HG03159 (cell line): Measurements from ENCODE around the gene IL20.
"Not testable (repeated sequence)": the region's sequence is repeated elsewhere in the genome, so short reads cannot be mapped to it uniquely, and the experiment has no call there.

Experiments used
- ATAC-seq: cut with Tn5 transposase; IDR thresholded peaks from one replicate; pipeline ENCODE4 v1.9.1; 2021; ENCODE audit warnings: mild to moderate bottlenecking, moderate library complexity; ENCODE audit not compliant: unreplicated experiment

IL20 gene

DNA sequence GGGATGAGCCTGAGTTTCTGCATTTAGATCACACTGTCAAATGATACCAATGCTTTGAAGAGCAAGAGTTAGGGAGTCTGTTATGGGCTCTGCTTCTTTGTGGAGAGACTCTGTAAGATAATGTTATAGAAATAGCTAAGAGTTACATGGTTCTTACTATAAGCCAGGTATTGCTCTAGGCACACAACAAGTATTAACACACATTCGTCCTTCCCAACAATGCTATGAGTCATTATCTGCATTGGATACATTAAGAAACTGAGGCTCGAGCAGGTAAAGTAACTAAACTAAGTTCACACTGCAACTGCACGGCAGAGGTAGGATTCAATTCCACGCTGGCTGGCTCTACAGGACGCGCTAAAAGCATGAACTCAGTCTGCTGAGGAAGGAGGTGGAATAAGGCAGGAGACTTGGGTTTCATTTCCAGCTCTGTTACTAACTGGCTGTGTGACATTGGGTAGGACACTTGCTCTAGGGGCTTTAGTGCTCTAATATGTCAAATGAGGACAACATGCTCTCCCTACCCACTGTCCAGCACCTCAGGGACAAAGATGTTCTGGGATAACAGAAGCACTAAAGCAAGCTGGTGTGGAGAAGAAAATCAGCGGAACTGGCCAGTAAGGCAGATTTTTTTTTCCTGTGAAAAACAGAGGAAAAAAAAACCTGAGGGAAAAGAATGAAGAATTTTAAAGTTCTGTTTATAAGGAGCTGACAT lies 23.7 kb upstream of the IL20 start:
- ATAC-seq = no peak

GRCh38 chr1:206842854-206843253 lies 22.6 kb upstream of the IL20 start:
- ATAC-seq = no peak

- ATAC-seq = no peak
Observed at GRCh38 chr1:206843626-206844025, 21.8 kb upstream of the IL20 start.

GRCh38 chr1:206846487-206846886 lies 18.9 kb upstream of the IL20 start:
- no peak for ATAC-seq

- ATAC-seq = no peak
Observed at GRCh38 chr1:206847337-206847834, 18.0 kb upstream of the IL20 start.

DNA sequence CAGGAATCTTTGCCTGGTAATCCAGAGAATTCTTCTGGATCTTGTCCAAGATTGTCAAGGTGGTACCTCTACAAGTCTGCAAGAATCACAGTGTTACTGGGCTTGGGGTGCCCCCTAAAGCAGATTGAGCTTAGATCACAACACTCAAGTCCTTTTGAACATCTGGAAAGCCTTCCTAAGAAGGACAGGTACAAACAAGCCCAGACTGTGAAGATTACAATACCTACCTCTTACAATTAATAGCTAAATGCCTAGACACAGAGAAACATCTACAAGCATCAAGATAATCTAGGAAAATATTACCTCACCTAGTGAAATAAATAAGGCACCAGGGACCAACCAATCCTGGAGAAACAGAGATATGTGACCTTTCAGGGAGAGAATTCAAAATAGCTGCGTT lies 17.5 kb upstream of the IL20 start:
- no peak for ATAC-seq

- no peak for ATAC-seq
Observed at GRCh38 chr1:206850401-206850800, 15.0 kb upstream of the IL20 start.

DNA sequence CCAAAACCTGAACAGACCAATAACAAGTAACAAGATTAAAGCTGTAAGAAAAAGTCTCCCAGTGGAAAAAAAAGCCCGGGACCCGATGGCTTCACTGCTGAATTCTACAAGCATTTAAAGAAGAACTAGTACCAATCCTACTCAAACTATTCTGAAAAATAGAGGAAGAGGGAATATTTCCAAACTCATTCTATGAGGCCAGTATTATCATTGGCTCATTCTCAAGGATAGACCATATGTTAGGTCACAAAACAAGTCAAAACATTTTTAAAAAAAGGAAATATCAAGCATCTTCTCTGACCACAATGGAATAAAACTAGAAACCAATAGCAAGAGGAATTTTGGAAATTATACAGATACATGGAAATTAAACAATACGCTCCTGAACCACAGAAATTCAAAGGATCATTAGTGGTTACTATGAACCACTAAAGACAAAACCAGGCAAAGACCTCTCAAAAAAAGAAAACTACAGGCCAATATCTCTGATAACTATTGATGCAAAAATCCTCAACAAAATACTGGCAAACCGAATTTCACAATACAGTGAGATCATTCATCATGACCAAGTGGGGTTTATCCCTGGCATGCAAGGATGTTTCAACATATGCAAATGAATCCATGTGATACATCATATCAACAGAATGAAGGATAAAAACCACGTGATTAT lies 13.9 kb upstream of the IL20 start:
- ATAC-seq = no peak

- not testable (repeated sequence) for ATAC-seq
Observed at GRCh38 chr1:206852662-206853061, 12.8 kb upstream of the IL20 start.

DNA sequence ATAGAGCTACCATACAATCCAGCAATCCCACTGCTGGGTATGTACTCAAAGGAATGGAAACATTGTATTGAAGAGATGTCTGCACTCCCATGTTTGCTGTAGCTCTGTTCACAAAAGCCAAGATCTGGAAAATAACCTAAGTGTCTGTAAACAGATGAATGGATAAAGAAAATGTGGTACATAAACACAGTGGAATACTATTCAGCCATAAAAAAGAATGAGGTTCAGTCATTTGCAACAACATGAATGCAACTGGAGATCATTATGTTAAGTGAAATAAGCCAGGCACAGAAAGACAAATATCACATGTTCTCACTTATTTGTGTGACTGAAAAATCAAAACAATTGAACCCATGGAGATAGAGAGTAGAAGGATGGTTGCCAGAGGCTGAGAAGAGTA lies 11.7 kb upstream of the IL20 start:
- not testable (repeated sequence) for ATAC-seq

DNA sequence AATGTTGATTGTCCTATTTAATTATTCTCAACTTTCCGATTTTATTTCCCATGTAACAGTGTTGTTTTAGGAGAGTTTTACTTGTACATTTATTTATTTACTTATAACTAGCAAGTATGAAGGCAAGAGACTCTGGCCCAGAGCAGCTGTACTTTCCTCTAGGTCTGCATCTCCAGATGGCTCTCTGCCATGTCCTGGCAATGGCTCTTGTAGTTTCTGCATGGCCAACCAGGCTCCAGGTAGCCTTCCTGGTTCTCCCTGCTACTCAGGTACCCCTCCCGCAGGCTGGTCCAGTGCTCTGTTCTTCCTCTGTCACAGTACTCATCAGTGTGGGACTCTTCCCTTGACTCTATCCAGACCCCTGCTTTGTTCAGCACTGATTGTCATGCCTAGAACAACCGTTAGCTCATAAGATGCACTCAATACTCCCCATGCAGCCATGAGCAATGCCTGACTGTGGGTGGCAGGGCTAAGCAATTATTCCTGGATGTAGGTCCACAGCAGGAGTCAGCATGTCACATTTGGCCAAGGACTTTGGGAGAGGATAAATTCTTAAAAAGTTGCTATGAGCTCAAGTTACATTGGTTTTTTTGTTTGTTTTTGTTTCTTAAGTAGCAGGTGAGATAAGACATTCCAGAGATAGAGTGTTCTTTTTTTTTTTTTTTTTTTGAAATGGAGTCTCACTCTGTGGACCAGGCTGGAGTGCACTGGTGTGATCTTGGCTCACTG lies 10.9 kb upstream of the IL20 start:
- ATAC-seq = no peak

DNA sequence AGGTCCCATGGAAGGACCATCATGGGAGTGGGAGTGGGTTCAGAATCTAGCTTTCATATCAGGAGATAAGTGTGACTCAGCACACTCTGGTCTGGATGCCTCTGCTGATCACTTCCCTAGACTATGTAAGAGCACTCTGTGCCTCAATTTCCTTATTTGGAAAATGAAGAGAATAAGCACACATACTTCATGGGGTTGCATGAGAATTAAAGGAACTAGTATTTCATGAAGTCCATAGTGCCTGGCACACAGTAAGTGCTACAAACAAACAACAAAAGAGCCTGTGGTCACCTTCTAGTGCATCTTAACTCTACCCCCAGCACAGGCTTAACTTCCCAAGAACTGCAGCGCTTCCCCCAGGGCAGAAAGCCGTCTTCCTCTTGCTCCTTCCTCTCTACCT lies 9.6 kb upstream of the IL20 start:
- no peak for ATAC-seq

- ATAC-seq = no peak
Observed at GRCh38 chr1:206856674-206857464, 8.6 kb upstream of the IL20 start.

DNA sequence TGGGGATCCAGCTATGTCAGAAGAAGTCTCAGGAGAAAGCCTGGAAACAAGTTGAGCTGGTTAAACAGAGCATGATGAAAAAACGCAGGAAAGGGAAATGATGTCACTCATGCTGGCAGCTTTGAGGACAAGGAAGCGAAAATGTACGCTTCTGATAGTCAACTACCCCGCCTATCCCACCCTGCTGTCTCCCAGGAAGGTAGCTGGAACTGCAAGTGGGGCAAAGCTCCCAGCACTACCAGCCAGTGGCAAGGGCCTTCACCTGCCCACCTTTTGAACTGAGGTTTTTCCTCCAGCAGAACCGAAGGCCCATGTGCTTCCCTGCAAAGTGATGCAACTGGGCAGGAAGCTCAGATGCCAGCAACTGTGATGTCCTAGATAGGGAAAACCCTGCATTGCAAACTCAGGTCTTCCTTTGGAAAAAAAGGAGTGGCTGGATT lies 6.3 kb upstream of the IL20 start:
- no peak for ATAC-seq

- no peak for ATAC-seq
Observed at GRCh38 chr1:206860165-206860564, 5.3 kb upstream of the IL20 start.

DNA sequence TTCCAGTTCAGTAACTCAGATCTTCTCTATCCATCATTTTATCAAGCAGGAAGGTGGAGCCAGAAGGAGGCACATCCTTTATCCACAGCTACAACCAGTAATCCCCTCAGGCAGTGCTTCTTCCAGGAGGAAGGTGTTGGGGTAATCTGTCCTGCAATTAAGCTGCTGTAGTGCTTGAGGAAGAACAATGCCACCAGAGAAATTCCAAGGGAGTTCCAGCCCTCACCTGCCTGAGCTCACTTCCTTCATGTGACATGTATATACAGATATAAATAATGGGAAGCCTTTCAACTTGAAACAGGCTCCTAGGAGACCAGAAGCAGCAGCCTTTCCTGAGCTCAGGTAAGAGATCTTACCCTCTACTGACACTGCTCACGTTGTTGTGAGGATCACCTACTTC lies 2.2 kb upstream of the IL20 start:
- no peak for ATAC-seq

DNA sequence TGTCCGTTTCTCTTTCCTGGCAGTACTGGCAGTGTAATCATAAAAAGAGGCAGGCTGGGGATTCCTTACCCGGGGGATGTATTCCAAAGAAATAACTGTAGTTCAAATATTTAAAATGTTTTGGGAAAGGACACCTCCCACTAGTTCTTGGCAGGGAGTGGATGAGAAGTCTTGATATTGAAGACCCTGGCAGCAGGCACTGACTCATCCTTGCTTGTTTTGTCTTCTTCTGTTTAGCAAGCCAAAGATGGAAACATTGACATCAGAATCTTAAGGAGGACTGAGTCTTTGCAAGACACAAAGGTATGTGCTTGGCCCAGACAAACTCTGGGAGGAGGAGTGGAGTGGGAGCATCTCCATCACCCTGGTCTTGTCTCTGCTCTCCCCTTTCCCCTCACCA lies 639 bp downstream of the IL20 start:
- no peak for ATAC-seq

DNA sequence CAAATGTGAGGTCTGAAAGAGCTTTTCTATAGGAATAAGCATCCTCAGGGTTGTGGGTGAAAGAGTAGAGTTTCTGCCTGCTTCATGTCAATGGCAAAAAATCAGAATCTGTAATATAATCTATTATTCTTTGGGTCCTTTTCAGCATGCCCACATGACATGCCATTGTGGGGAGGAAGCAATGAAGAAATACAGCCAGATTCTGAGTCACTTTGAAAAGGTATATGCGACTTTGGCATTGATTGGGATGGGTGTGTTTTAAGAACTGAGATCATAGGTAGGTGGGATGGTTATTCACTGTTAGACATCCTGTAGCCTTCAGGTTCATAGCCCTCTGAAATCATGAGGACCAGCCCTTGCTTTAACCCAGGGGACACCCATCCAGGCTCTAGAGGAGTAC lies 1.8 kb downstream of the IL20 start:
- ATAC-seq = no peak

- ATAC-seq = no peak
Observed at GRCh38 chr1:206867716-206868115, 2.3 kb downstream of the IL20 start.

DNA sequence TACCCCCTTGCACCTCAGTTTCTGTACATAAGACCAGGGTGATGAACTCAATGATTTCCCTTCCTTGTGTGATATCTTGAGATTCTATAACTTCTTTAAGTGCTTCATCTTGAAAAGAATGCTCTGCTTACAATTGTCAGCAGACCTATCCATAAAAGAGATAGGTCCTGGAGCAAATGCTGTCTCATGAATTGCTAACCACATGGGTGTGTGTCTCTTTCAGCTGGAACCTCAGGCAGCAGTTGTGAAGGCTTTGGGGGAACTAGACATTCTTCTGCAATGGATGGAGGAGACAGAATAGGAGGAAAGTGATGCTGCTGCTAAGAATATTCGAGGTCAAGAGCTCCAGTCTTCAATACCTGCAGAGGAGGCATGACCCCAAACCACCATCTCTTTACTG lies 2.8 kb downstream of the IL20 start:
- ATAC-seq = no peak

DNA sequence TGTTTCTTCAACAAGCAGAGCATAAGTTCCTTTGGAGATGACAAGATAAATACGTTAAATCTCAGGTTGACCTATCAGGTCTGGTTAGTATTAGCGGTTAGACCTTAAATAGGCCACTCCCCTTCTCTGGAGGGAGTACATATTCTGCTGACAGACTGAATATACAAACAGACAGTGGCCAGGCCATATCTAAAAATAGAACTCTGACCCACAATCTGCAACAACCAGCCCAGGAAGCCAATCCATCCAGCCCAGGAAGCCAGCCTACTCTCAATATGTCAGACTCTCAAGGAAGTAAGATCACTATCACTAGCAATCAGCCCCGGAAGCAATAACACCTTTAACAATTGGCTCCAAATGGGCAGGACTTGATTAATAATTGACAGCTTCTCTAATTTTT lies 6.7 kb downstream of the IL20 start:
- ATAC-seq = no peak
